Mucosa of rectum (tissue), 2 donors: Measurements from ENCODE around the gene HACD1.
A peak's percentile ranks its signal among the peaks of the same experiment; 100 is the strongest.

Experiments
- H3K27ac ChIP-seq, 2 donors: one replicate each; pipeline ENCODE4 v1.7.0; 2013; ENCODE audit warnings: inconsistent platforms in 2 of 2, low read depth in 2 of 2, low read length in 2 of 2
- H3K27me3 ChIP-seq, 2 donors: one replicate each; pipeline ENCODE4 v1.7.0; 2013; ENCODE audit warnings: low read length in 2 of 2; ENCODE audit not compliant: control insufficient read depth in 2 of 2, insufficient read depth in 2 of 2
- H3K36me3 ChIP-seq, 2 donors: one replicate each; pipeline ENCODE4 v1.7.0; 2013; ENCODE audit warnings: low read length in 2 of 2; ENCODE audit not compliant: control insufficient read depth in 2 of 2, insufficient read depth in 2 of 2
- H3K4me1 ChIP-seq, 2 donors: one replicate each; pipeline ENCODE4 v1.7.0; 2013; ENCODE audit warnings: low read length in 2 of 2, mild to moderate bottlenecking in 1 of 2; ENCODE audit not compliant: control insufficient read depth in 2 of 2, insufficient read depth in 2 of 2
- H3K4me3 ChIP-seq, 2 donors: one replicate each; pipeline ENCODE4 v1.7.0; 2013; ENCODE audit warnings: low read length in 2 of 2
- H3K9ac ChIP-seq, 2 donors: one replicate each; pipeline ENCODE4 v1.7.0; 2013; ENCODE audit warnings: low read length in 2 of 2, low read depth in 1 of 2, mild to moderate bottlenecking in 1 of 2
- H3K9me3 ChIP-seq, 2 donors: one replicate each; pipeline ENCODE4 v1.7.0; 2013; ENCODE audit warnings: low read length in 2 of 2; ENCODE audit not compliant: control insufficient read depth in 2 of 2
- donor health status: healthy.
- donor health status: Normal muscosa, but diverticular disease.

The HACD1 gene, protein sequence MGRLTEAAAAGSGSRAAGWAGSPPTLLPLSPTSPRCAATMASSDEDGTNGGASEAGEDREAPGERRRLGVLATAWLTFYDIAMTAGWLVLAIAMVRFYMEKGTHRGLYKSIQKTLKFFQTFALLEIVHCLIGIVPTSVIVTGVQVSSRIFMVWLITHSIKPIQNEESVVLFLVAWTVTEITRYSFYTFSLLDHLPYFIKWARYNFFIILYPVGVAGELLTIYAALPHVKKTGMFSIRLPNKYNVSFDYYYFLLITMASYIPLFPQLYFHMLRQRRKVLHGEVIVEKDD

GRCh38 chr10:17617031-17617911, at the start of gene HACD1:
Gene HACD1, minus strand, starts transcription at chr10:17617374. Its CDS starts 35 bp downstream, at chr10:17617339.
- Histone ChIP-seq H3K36me3 (no peaks in the 10 kb centered on the region), H3K9ac (peak within 1 kb of the TSS; percentile 26 to 66), H3K4me3 (peak within 1 kb of the TSS; percentile 60 to 81), H3K27ac (peak within 1 kb of the TSS; percentile 22 to 65), H3K27me3 (peaks cover 3 to 4% of the 10 kb centered on the region in 2 donors), H3K4me1 (peaks cover 4% of the 10 kb centered on the region in 2 donors), H3K9me3 (no peaks in the 10 kb centered on the region)

DNA sequence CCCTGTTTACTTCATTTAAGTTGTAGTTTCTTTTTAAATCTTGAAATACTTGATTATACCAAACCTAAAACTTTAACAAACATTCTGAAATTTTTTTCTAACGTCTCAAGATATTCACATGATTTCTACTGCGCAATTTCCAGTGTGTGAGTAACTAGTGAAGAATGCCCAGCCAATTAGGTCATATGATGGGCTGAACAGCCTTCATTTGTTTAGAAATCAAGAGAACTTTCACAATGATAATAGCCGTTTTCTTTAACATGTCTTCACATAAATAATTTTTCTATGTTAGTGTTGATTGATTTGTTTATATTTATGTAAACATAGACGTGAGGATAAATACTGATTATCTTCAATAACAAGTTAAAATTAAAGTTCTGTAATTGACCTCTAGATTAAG, 48.6 kb upstream of the HACD1 start:
- Histone ChIP-seq H3K4me1 (peaks cover 0 to 2% of the 10 kb centered on the region in 2 donors), H3K27me3 (no peaks in the 10 kb centered on the region), H3K9me3 (no peaks in the 10 kb centered on the region), H3K27ac (peak overlapping the region in 1 of 2 donors; percentile 53), H3K9ac (no peak overlapping the region), H3K36me3 (peaks cover 4 to 11% of the 10 kb centered on the region in 2 donors), H3K4me3 (no peak overlapping the region)

GRCh38 chr10:17663450-17663849, 46.3 kb upstream of the HACD1 start:
- Histone ChIP-seq H3K27ac (no peak overlapping the region), H3K9me3 (no peaks in the 10 kb centered on the region), H3K27me3 (no peaks in the 10 kb centered on the region)

DNA sequence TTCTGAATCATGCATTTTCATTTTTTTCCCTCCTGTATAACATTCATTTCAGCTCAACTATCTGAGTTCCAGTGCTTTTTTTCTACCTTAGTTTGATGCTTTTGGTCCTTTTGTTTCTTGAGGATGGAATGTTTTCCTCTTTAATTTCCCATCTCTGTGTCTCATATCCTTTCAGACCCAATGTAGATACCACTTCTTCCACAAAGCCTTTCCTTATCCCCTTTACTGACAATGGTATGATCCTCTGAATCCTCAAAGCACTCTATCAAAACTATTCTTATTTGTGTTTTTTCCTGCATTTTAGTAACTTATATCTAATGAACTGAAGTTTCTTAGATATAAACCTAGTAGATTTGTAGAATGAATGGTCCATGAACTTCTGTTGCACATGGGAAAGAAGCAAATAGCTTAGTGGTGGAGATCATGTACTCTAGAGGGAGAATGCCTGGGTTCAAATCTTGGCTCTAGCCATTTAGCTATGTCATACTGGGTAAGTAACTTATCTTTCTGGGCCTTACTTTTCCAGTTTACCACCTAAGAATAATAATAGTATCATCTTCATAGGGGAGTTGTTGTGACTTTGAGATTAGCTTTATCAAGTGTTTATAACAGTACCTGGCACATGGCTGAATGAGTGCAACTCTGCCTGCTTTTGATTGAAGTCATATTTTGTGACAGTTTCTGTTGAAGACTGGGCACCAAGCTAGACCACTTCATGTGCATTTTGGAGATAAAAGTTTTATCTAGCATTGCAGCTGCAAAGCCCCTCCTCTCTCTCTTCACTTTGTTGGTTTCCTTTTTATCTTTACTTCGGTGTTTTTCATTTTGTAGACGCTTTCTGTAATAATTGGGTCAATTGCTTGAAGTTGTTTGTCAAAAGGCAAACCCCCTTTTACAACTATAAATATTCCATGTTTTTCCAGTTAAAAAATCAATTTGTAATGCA, 45.3 kb upstream of the HACD1 start:
- H3K4me1 ChIP-seq, result peaks cover 0 to 2% of the 10 kb centered on the region in 2 donors

More at GRCh38 chr10:17663450-17663849, 46.3 kb upstream of the HACD1 start:
- Histone ChIP-seq H3K4me3 (no peak overlapping the region), H3K4me1 (peaks cover under 1 to 2% of the 10 kb centered on the region in 2 donors), H3K36me3 (peaks cover 4 to 11% of the 10 kb centered on the region in 2 donors), H3K9ac (no peak overlapping the region)

DNA sequence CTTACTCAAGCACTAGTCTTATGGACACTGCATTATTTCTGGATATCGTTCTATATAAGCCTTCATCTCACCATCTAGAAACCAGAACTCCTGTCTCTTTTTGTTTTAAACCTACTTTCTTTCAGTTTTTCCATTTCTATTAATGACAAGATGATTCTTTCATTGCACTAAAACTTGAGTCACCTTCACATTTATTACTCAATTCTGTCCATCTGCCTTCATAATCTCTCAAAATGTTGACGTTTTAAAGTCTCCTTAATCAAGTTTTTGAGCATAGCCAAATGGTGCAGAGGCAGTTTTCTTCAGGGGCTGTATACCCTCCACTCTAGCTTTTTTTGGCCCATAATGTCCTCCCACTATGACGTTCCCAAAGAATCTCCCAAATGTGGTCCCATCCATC, 44.3 kb upstream of the HACD1 start:
- Histone ChIP-seq H3K4me3 (no peak overlapping the region), H3K4me1 (peaks cover 0 to 2% of the 10 kb centered on the region in 2 donors), H3K9ac (no peak overlapping the region), H3K27me3 (no peaks in the 10 kb centered on the region), H3K36me3 (peaks cover 4 to 11% of the 10 kb centered on the region in 2 donors), H3K27ac (no peak overlapping the region), H3K9me3 (no peaks in the 10 kb centered on the region)

More for the DNA sequence above, 45.3 kb upstream of the HACD1 start:
- Histone ChIP-seq H3K9ac (no peak overlapping the region), H3K27ac (no peak overlapping the region), H3K36me3 (peaks cover 4 to 11% of the 10 kb centered on the region in 2 donors), H3K9me3 (no peaks in the 10 kb centered on the region), H3K27me3 (no peaks in the 10 kb centered on the region), H3K4me3 (no peak overlapping the region)

DNA sequence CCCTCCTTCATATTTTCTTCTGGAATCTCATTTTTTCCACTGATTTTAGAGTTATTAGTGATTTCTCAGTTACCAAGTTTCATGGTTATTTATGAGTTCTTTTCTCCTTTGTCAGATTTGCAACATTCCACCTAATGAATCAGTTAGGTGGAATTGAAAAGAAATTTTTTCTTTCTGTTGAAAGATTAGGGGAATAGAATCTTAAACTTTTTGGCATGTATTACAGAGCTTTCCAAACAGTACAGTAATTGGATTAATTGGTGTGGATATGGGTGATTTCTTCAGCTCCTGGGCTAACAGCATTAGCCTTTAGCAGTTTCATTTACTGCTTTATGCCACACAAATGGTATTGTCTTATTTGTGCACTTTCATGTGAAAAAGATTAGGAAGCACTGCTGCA, 43.7 kb upstream of the HACD1 start:
- peaks cover 4 to 11% of the 10 kb centered on the region in 2 donors for H3K36me3 ChIP-seq
- H3K27ac ChIP-seq, result no peak overlapping the region
- H3K9ac ChIP-seq, result no peak overlapping the region
- H3K9me3 ChIP-seq, result no peaks in the 10 kb centered on the region
- no peaks in the 10 kb centered on the region for H3K27me3 ChIP-seq
- no peak overlapping the region for H3K4me3 ChIP-seq
- peaks cover 0 to 2% of the 10 kb centered on the region in 2 donors for H3K4me1 ChIP-seq

DNA sequence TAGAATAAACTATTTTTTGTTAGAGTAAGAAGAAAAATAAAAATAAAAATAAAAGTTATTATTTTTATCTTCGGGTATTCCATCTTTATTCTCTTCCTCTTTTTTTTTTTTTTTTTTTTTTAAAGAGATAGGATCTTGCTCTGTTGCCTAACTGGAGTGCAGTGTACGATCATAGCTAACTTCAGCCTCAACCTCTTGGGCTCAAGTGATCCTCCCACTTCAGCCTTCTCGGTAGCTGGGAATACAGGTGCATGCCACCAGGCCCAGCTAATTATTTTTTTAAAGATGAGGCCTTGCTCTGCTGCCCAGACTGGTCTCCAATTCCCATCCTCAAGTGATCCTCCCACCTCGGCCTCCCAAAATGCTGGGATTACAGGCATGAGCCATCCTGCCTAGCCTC, 42.2 kb upstream of the HACD1 start:
- Histone ChIP-seq H3K4me1 (peaks cover 0 to 3% of the 10 kb centered on the region in 2 donors), H3K27ac (no peak overlapping the region)

GRCh38 chr10:17657103-17657500, 39.9 kb upstream of the HACD1 start:
- Histone ChIP-seq H3K36me3 (peaks cover 7 to 8% of the 10 kb centered on the region in 2 donors), H3K27ac (no peak overlapping the region), H3K9me3 (no peaks in the 10 kb centered on the region), H3K27me3 (no peaks in the 10 kb centered on the region), H3K4me3 (no peak overlapping the region), H3K4me1 (peaks cover 0 to 3% of the 10 kb centered on the region in 2 donors), H3K9ac (no peak overlapping the region)

More for the DNA sequence above, 42.2 kb upstream of the HACD1 start:
- H3K4me3 ChIP-seq, result no peak overlapping the region
- no peak overlapping the region for H3K9ac ChIP-seq
- H3K36me3 ChIP-seq, result peaks cover 4 to 11% of the 10 kb centered on the region in 2 donors
- H3K27me3 ChIP-seq, result no peaks in the 10 kb centered on the region
- no peaks in the 10 kb centered on the region for H3K9me3 ChIP-seq

- Histone ChIP-seq H3K27me3 (no peaks in the 10 kb centered on the region), H3K9ac (no peak overlapping the region), H3K27ac (no peak overlapping the region), H3K9me3 (no peaks in the 10 kb centered on the region), H3K36me3 (peaks cover 0 to 3% of the 10 kb centered on the region in 2 donors), H3K4me3 (no peak overlapping the region), H3K4me1 (peaks cover 0 to 3% of the 10 kb centered on the region in 2 donors)
Measured at GRCh38 chr10:17655567-17656146, 38.5 kb upstream of the HACD1 start.
